Activated CD4-positive, alpha-beta T cell treated with anti-CD3 and anti-CD28 coated beads, Interleukin-2, amount 50 U/mL, for 16 hours (primary cell): ENCODE measurements around the gene AHSP.
"Not testable (repeated sequence)": the region's sequence is repeated elsewhere in the genome, so short reads cannot be mapped to it uniquely, and the experiment has no call there.

Experiments used
- DNase-seq: peaks from one replicate; pipeline ENCODE4 v3.0.0-alpha.2; 2020

AHSP gene

GRCh38 chr16:31501226-31501965, 26.3 kb upstream of the AHSP start:
- DNase-seq, result no peak

GRCh38 chr16:31501966-31502348, 25.7 kb upstream of the AHSP start:
- no peak for DNase-seq

GRCh38 chr16:31502981-31503380, 24.7 kb upstream of the AHSP start:
- DNase-seq, result no peak

GRCh38 chr16:31503555-31503954, 24.1 kb upstream of the AHSP start:
- not testable (repeated sequence) for DNase-seq

- no peak for DNase-seq
These were observed 23.5 kb upstream of the AHSP start for GRCh38 chr16:31504159-31504558.

- DNase-seq, result peak; percentile 83
These were observed 22.2 kb upstream of the AHSP start for GRCh38 chr16:31505483-31505882.

GRCh38 chr16:31507617-31507928, 20.1 kb upstream of the AHSP start:
- peak; percentile 6 for DNase-seq

GRCh38 chr16:31507929-31508705, 19.6 kb upstream of the AHSP start, which contains the start of gene RUSF1:
Gene RUSF1, minus strand, starts transcription at chr16:31508391. Its CDS starts 18 bp downstream, at chr16:31508373.
- peak; percentile 89 for DNase-seq

- no peak for DNase-seq
These were observed 18.9 kb upstream of the AHSP start for GRCh38 chr16:31508706-31509195.

- DNase-seq, result no peak
These were observed 14.6 kb upstream of the AHSP start for GRCh38 chr16:31513126-31513525.

- DNase-seq, result no peak
These were observed 13.8 kb upstream of the AHSP start for GRCh38 chr16:31513884-31514283.

- DNase-seq, result no peak
These were observed 9.8 kb upstream of the AHSP start for GRCh38 chr16:31517800-31518402.

GRCh38 chr16:31519759-31520431, 7.8 kb upstream of the AHSP start:
- DNase-seq, result no peak

- DNase-seq, result no peak
These were observed 6.3 kb upstream of the AHSP start for GRCh38 chr16:31521368-31521767.

- DNase-seq, result no peak
These were observed 5.6 kb upstream of the AHSP start for GRCh38 chr16:31522071-31522470.

- not testable (repeated sequence) for DNase-seq
These were observed 3.9 kb upstream of the AHSP start for GRCh38 chr16:31523768-31524167.

GRCh38 chr16:31525113-31525512, 2.6 kb upstream of the AHSP start:
- no peak for DNase-seq

- DNase-seq, result no peak
These were observed 915 bp downstream of the AHSP start for GRCh38 chr16:31528523-31529107.

- no peak for DNase-seq
These were observed 1.6 kb downstream of the AHSP start for GRCh38 chr16:31529108-31529936.

GRCh38 chr16:31529937-31530312, 2.2 kb downstream of the AHSP start:
- DNase-seq, result no peak

GRCh38 chr16:31530405-31530804, 2.7 kb downstream of the AHSP start:
- DNase-seq, result no peak

GRCh38 chr16:31531096-31531495, 3.4 kb downstream of the AHSP start:
- no peak for DNase-seq
